ENCODE data around the gene TWF2.

TWF2 gene

DNA sequence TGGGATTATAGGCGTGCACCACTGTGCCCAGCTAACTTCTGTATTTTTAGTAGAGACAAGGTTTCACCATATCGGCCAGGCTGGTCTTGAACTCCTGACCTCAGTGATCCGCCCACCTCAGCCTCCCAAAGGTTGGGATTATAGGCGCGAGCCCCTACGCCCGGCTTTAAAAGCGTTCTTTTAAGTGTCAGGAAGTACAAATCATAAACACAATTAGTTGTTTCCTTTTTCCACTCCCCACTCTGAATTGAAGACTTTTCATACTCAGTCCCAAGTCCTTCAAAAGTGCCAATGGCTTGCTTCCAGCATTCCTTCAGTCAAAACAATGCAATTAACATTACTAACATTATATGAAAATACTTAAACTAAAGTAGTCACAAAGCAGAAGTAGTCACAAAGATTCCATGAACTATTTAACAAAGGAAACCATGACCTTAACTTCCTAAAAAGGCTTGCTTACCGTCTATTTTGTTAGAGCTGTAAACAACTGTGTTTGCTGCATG lies 31.3 kb upstream of the TWF2 start:
- H3K4me2 ChIP-seq (ENCODE audit: low read length), result no peak overlapping the region
- H3K36me3 ChIP-seq (ENCODE audit: insufficient read depth, low read length), result peaks cover 90% of the 10 kb centered on the region
- H3K9ac ChIP-seq (ENCODE audit: low read length), result no peak overlapping the region
- H3K4me3 ChIP-seq (ENCODE audit: low read depth, low read length, poor library complexity, severe bottlenecking), result no peak overlapping the region
- H3K79me2 ChIP-seq (ENCODE audit: insufficient read depth, low read length), result peaks cover 62% of the 10 kb centered on the region
- no peaks in the 10 kb centered on the region for H3K27me3 ChIP-seq (ENCODE audit: insufficient read depth, low read length)
- no peaks in the 10 kb centered on the region for H3F3A ChIP-seq (ENCODE audit: insufficient read depth, low read length)
- no peaks in the 10 kb centered on the region for H3K9me2 ChIP-seq (ENCODE audit: low read depth, low read length)
- H4K20me1 ChIP-seq (ENCODE audit: insufficient read depth, low read length), result no peaks in the 10 kb centered on the region
- H3K9me3 ChIP-seq (ENCODE audit: low read length), result no peaks in the 10 kb centered on the region
- H3K4me1 ChIP-seq (ENCODE audit: insufficient read depth, low read length, severe bottlenecking), result peaks cover 34% of the 10 kb centered on the region
- H3K27ac ChIP-seq (ENCODE audit: low read depth, low read length, poor library complexity, severe bottlenecking), result no peak overlapping the region
- H2AFZ ChIP-seq (ENCODE audit: low read length), result no peak overlapping the region
- TF ChIP-seq CTCF (IDR thresholded peaks at IDR 0.05; ENCODE audit: low read length) (no peak), EZH2 (IDR thresholded peaks at IDR 0.05; ENCODE audit: borderline replicate concordance, low read length) (no peak)

DNA sequence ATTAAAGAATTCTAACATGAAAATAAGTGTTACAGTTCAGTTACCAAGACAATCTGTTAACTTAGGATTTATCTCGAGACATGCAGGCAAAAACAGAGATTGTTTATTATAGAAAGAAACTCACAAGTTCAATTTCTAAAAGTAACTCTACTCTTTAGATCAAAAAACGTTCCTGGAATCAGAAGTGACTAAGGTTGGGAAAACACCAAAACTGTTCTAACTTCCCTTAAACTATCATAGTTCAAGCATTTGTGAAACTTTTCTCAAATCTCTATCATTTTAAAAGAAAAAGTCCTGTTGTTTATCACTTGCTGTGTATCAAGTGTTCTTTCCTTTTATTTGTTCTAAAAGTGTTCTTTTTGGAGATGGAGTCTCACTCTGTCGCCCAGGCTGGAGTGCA lies 30.8 kb upstream of the TWF2 start:
- H4K20me1 ChIP-seq (ENCODE audit: insufficient read depth, low read length), result no peaks in the 10 kb centered on the region
- H3K36me3 ChIP-seq (ENCODE audit: insufficient read depth, low read length), result peaks cover 90% of the 10 kb centered on the region

GRCh38 chr3:52268036-52268435 lies 29.1 kb upstream of the TWF2 start:
- Histone ChIP-seq H3K9me2 (ENCODE audit: low read depth, low read length) (no peaks in the 10 kb centered on the region), H3K4me2 (ENCODE audit: low read length) (no peak overlapping the region), H3K9ac (ENCODE audit: low read length) (no peak overlapping the region), H3K27me3 (ENCODE audit: insufficient read depth, low read length) (no peaks in the 10 kb centered on the region), H3F3A (ENCODE audit: insufficient read depth, low read length) (no peaks in the 10 kb centered on the region), H3K27ac (ENCODE audit: low read depth, low read length, poor library complexity, severe bottlenecking) (no peak overlapping the region), H4K20me1 (ENCODE audit: insufficient read depth, low read length) (no peaks in the 10 kb centered on the region), H2AFZ (ENCODE audit: low read length) (no peak overlapping the region), H3K79me2 (ENCODE audit: insufficient read depth, low read length) (peaks cover 39% of the 10 kb centered on the region), H3K4me3 (ENCODE audit: low read depth, low read length, poor library complexity, severe bottlenecking) (no peak overlapping the region), H3K4me1 (ENCODE audit: insufficient read depth, low read length, severe bottlenecking) (peaks cover 24% of the 10 kb centered on the region), H3K9me3 (ENCODE audit: low read length) (no peaks in the 10 kb centered on the region), H3K36me3 (ENCODE audit: insufficient read depth, low read length) (peaks cover 90% of the 10 kb centered on the region)
- TF ChIP-seq EZH2 (IDR thresholded peaks at IDR 0.05; ENCODE audit: borderline replicate concordance, low read length) (no peak), CTCF (IDR thresholded peaks at IDR 0.05; ENCODE audit: low read length) (no peak)

More for the DNA sequence above, 30.8 kb upstream of the TWF2 start:
- Histone ChIP-seq H3K4me3 (ENCODE audit: low read depth, low read length, poor library complexity, severe bottlenecking) (no peak overlapping the region), H3F3A (ENCODE audit: insufficient read depth, low read length) (no peaks in the 10 kb centered on the region), H3K27me3 (ENCODE audit: insufficient read depth, low read length) (no peaks in the 10 kb centered on the region), H3K9me2 (ENCODE audit: low read depth, low read length) (no peaks in the 10 kb centered on the region), H2AFZ (ENCODE audit: low read length) (no peak overlapping the region), H3K4me1 (ENCODE audit: insufficient read depth, low read length, severe bottlenecking) (peaks cover 31% of the 10 kb centered on the region), H3K9me3 (ENCODE audit: low read length) (no peaks in the 10 kb centered on the region), H3K27ac (ENCODE audit: low read depth, low read length, poor library complexity, severe bottlenecking) (no peak overlapping the region), H3K79me2 (ENCODE audit: insufficient read depth, low read length) (peaks cover 56% of the 10 kb centered on the region), H3K9ac (ENCODE audit: low read length) (no peak overlapping the region), H3K4me2 (ENCODE audit: low read length) (no peak overlapping the region)
- no peak for TF ChIP-seq CTCF (IDR thresholded peaks at IDR 0.05; ENCODE audit: low read length)
- no peak for TF ChIP-seq EZH2 (IDR thresholded peaks at IDR 0.05; ENCODE audit: borderline replicate concordance, low read length)

Measured in OCI-LY1 (cell line).